Calu3 (cell line): ENCODE measurements around the gene PSMD6. TPM values are rescaled to one million over a fixed set of nuclear protein-coding genes. Genes with fewer than 3 reads are reported as not detected.

Source experiments
- BruUV-seq: library from RNA; stranded (reverse); fragments of 400-500 nt; replicated peaks from 2 replicates; lab custom pipeline; 2021; lab: Mats Ljungman, UMichigan
- CTCF ChIA-PET: fragments of 300-600 bp; sonication (Branson Sonifier 250); formaldehyde crosslinking; loops from one replicate; lab custom pipeline; 2022; ENCODE audit warnings: antibody characterized with exemption; lab: Charles Lee
- DNase-seq: peaks from one replicate; pipeline ENCODE4 v3.0.0; 2022
- H3K27ac Mint-ChIP-seq: one replicate; pipeline ENCODE4 v1.8.0; 2022; ENCODE audit warnings: mixed read lengths; ENCODE audit not compliant: unreplicated experiment
- H3K27me3 Mint-ChIP-seq: one replicate; pipeline ENCODE4 v1.8.0; 2022; ENCODE audit warnings: mixed read lengths; ENCODE audit not compliant: unreplicated experiment
- H3K36me3 Mint-ChIP-seq: one replicate; pipeline ENCODE4 v1.8.0; 2022; ENCODE audit warnings: mild to moderate bottlenecking, moderate library complexity, mixed read lengths; ENCODE audit not compliant: insufficient read depth, unreplicated experiment
- H3K4me1 Mint-ChIP-seq: one replicate; pipeline ENCODE4 v1.8.0; 2022; ENCODE audit warnings: mild to moderate bottlenecking, low read depth, mixed read lengths; ENCODE audit not compliant: unreplicated experiment
- H3K4me3 Mint-ChIP-seq: one replicate; pipeline ENCODE4 v1.8.0; 2022; ENCODE audit warnings: mild to moderate bottlenecking, low read depth, moderate library complexity, mixed read lengths; ENCODE audit not compliant: unreplicated experiment
- H3K9me3 Mint-ChIP-seq: one replicate; pipeline ENCODE4 v1.8.0; 2022; ENCODE audit warnings: low read depth, mixed read lengths; ENCODE audit not compliant: unreplicated experiment
- CTCF ChIP-seq: fragments of 200-600 bp; IDR thresholded peaks from one replicate; pipeline ENCODE4 v1.8.0; 2022; ENCODE audit warnings: antibody characterized with exemption; ENCODE audit not compliant: unreplicated experiment
- intact Hi-C: fragments of 100-400 bp; cut with micrococcal nuclease; formaldehyde crosslinking; loops from one replicate; pipeline ENCODE4 v1.10.0; 2022; ENCODE audit not compliant: unreplicated experiment
- total RNA-seq: library from RNA; stranded (reverse); gene quantifications from 2 replicates; pipeline ENCODE4 v1.2.3, GENCODE V29; 2022

The PSMD6 gene
- total RNA-seq, 1 experiment from 2014 or later, result 73.3 TPM

- Mint-ChIP-seq H3K4me1 (no peaks in the 10 kb centered on the region), H3K27ac (no peak overlapping the region), H3K4me3 (no peak overlapping the region), H3K9me3 (no peaks in the 10 kb centered on the region), H3K36me3 (no peaks in the 10 kb centered on the region), H3K27me3 (peaks cover 20% of the 10 kb centered on the region)
- intact Hi-C loops, result no loop called here
- DNase-seq, result no peak
- CTCF ChIA-PET, result no interaction called here
- BruUV-seq, result no TSS peak
- no peak for TF ChIP-seq CTCF
Observed at GRCh38 chr3:64064804-64065203, 41.5 kb upstream of the PSMD6 start.

- BruUV-seq, result no TSS peak
- H3K36me3 Mint-ChIP-seq, result no peaks in the 10 kb centered on the region
- no peaks in the 10 kb centered on the region for H3K4me1 Mint-ChIP-seq
- no peak for TF ChIP-seq CTCF
- no peak for DNase-seq
- H3K4me3 Mint-ChIP-seq, result no peak overlapping the region
- CTCF ChIA-PET, result interaction anchor here (0.5 kb wide), 1 partner anchor 34 kb away, joined by 6 read pairs; no protein-coding TSS in a partner anchor
- peaks cover 28% of the 10 kb centered on the region for H3K27me3 Mint-ChIP-seq
- no peaks in the 10 kb centered on the region for H3K9me3 Mint-ChIP-seq
- H3K27ac Mint-ChIP-seq, result no peak overlapping the region
- intact Hi-C loops, result no loop called here
Observed at GRCh38 chr3:64063983-64064438, 40.7 kb upstream of the PSMD6 start.

- no peaks in the 10 kb centered on the region for H3K4me1 Mint-ChIP-seq
- no peak for DNase-seq
- intact Hi-C loops, result no loop called here
- H3K9me3 Mint-ChIP-seq, result no peaks in the 10 kb centered on the region
- no peak for TF ChIP-seq CTCF
- no TSS peak for BruUV-seq
- no peak overlapping the region for H3K27ac Mint-ChIP-seq
- no peaks in the 10 kb centered on the region for H3K36me3 Mint-ChIP-seq
- H3K4me3 Mint-ChIP-seq, result no peak overlapping the region
- CTCF ChIA-PET, result interaction anchor here (0.5 kb wide), 1 partner anchor 33 kb away, joined by 6 read pairs; no protein-coding TSS in a partner anchor
- H3K27me3 Mint-ChIP-seq, result peaks cover 31% of the 10 kb centered on the region
Observed at GRCh38 chr3:64063207-64063982, 40.1 kb upstream of the PSMD6 start.

- Mint-ChIP-seq H3K27me3 (peaks cover 35% of the 10 kb centered on the region), H3K4me3 (no peak overlapping the region), H3K9me3 (no peaks in the 10 kb centered on the region), H3K27ac (no peak overlapping the region), H3K4me1 (no peaks in the 10 kb centered on the region), H3K36me3 (no peaks in the 10 kb centered on the region)
- TF ChIP-seq CTCF, result no peak
- DNase-seq, result no peak
- intact Hi-C loops, result no loop called here
- BruUV-seq, result no TSS peak
- CTCF ChIA-PET, result no interaction called here
Observed at GRCh38 chr3:64061628-64062027, 38.3 kb upstream of the PSMD6 start.
